Mesothelial cell of epicardium (in vitro differentiated cells): ENCODE data around the gene USP13. TPM values are rescaled to one million over a fixed set of nuclear protein-coding genes. Genes with fewer than 3 reads are reported as not detected.

ENCODE experiments used
- DNase-seq, 2 experiments: peaks; one replicate each; pipeline ENCODE4 v3.0.0; 2021; ENCODE audit warnings: low spot score in 2 of 2; ENCODE audit not compliant: unreplicated experiment in 2 of 2
- H3K27ac Mint-ChIP-seq: 2 replicates; pipeline ENCODE4 v1.8.0; 2021; ENCODE audit warnings: mixed read lengths
- H3K27me3 Mint-ChIP-seq: 2 replicates; pipeline ENCODE4 v1.8.0; 2021; ENCODE audit warnings: low read depth, mixed read lengths
- H3K36me3 Mint-ChIP-seq: 2 replicates; pipeline ENCODE4 v1.8.0; 2021; ENCODE audit warnings: mixed read lengths
- H3K4me1 Mint-ChIP-seq: 2 replicates; pipeline ENCODE4 v1.8.0; 2021; ENCODE audit warnings: mixed read lengths
- H3K4me3 Mint-ChIP-seq: 2 replicates; pipeline ENCODE4 v1.8.0; 2021; ENCODE audit warnings: mild to moderate bottlenecking, moderate library complexity, mixed read lengths
- H3K9me3 Mint-ChIP-seq: 2 replicates; pipeline ENCODE4 v1.8.0; 2021; ENCODE audit warnings: mixed read lengths
- total RNA-seq: library from RNA; stranded (reverse); gene quantifications from 3 replicates; pipeline ENCODE4 v1.2.1, GENCODE V29; 2021
- TF ChIP-seq, protein P1 (sequence below): fragments of 200-600 bp; sonication (generic); IDR thresholded peaks from one replicate; pipeline ENCODE4 v1.5.0; 2021; ENCODE audit warnings: antibody characterized with exemption; ENCODE audit not compliant: unreplicated experiment

Gene USP13
- total RNA-seq, 1 donor from 2014 or later, result 11.3 TPM

DNA sequence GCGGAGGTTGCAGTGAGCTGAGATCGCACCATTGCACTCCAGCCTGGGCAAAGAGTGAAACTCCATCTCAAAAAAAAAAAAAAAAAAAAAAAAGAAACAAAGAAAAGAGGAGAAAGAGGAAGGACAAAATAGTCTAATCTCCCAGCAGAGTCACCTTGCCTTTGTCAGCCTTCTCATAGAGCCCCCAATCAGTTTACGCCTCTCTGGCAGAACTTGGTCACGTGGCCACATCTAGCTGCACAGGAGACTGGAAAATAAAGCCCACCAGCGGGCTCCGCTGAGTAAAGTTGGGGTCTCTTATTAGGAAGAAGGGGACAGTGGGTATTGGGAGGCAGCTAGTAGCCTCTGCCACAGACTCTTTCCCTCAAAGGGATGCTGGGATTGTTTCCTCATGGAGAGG is 41.9 kb downstream of the USP13 start:
- TF ChIP-seq, protein P1, sequence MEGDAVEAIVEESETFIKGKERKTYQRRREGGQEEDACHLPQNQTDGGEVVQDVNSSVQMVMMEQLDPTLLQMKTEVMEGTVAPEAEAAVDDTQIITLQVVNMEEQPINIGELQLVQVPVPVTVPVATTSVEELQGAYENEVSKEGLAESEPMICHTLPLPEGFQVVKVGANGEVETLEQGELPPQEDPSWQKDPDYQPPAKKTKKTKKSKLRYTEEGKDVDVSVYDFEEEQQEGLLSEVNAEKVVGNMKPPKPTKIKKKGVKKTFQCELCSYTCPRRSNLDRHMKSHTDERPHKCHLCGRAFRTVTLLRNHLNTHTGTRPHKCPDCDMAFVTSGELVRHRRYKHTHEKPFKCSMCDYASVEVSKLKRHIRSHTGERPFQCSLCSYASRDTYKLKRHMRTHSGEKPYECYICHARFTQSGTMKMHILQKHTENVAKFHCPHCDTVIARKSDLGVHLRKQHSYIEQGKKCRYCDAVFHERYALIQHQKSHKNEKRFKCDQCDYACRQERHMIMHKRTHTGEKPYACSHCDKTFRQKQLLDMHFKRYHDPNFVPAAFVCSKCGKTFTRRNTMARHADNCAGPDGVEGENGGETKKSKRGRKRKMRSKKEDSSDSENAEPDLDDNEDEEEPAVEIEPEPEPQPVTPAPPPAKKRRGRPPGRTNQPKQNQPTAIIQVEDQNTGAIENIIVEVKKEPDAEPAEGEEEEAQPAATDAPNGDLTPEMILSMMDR, result no peak
- Mint-ChIP-seq H3K27me3 (no peaks in the 10 kb centered on the region), H3K36me3 (peaks cover 9% of the 10 kb centered on the region)

DNA sequence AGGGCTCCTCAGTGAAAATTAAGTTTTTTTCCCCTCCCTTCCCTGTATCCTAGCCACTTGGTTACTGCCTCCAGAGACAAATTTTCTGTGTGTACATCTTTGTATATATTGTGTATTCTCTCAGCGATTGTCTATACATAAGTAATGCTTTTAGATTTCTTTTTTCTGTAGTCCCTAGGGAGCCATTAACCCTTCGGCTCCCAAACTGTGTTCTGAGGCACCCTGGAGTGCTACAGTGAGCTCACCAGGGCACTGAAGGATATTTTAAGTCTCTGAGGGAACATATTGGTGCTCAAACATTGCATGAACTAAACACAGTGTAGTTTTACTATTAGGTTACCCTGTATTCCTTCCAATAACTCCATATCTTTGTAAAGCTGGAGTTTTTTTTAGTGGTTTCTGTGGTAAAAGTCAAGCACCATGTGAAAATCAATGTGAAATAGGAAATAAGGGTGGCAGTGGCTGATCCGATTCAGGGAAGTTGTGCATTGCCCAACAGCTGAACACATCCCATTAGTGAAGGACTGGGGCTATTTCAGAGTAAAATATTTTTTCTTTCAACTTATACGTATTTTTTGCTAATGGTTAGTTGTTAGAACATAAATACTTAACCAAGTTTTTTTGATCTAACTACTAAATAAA is 43.0 kb downstream of the USP13 start:
- no peak for DNase-seq
- peaks cover 6% of the 10 kb centered on the region for H3K36me3 Mint-ChIP-seq
- no peaks in the 10 kb centered on the region for H3K27me3 Mint-ChIP-seq
- peaks cover 3% of the 10 kb centered on the region for H3K9me3 Mint-ChIP-seq
- TF ChIP-seq, protein P1, result no peak
- no peak overlapping the region for H3K27ac Mint-ChIP-seq
- no peaks in the 10 kb centered on the region for H3K4me1 Mint-ChIP-seq
- H3K4me3 Mint-ChIP-seq, result no peak overlapping the region

More for the DNA sequence above, 41.9 kb downstream of the USP13 start:
- no peak for DNase-seq
- Mint-ChIP-seq H3K27ac (no peak overlapping the region), H3K4me1 (no peaks in the 10 kb centered on the region), H3K4me3 (no peak overlapping the region), H3K9me3 (peaks cover 3% of the 10 kb centered on the region)

DNA sequence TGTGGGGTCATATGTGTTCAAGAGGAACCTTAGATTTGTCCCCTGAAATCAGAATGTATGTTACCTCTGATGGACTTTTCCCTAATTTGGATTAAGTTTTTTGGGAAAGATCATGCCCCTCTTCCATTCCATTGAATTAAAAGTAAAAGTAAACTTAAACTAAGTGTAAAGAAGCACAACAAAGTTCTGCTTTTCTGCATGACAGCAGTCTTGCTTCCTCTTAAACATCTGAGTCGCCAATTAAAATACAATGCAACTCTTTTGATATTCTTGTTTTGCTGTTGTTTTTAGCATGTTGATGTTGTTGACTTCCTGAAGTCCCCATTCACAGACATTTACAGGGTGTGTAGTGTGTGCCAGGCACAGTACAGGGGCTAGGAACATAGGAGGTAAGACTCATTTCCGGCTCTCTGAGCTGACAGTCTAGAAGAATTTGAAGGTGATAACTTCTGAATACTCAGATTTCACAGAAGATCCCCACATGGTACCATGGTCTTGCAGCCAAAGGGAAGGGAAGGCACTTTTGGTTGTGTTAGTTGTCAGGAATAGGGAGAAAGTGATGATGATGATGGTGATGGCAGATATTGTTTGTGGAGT is 45.0 kb downstream of the USP13 start:
- no peak for DNase-seq
- Mint-ChIP-seq H3K4me3 (no peak overlapping the region), H3K36me3 (peaks cover 3% of the 10 kb centered on the region), H3K27ac (no peak overlapping the region), H3K4me1 (no peaks in the 10 kb centered on the region), H3K27me3 (no peaks in the 10 kb centered on the region), H3K9me3 (no peaks in the 10 kb centered on the region)
- TF ChIP-seq, protein P1, result no peak

DNA sequence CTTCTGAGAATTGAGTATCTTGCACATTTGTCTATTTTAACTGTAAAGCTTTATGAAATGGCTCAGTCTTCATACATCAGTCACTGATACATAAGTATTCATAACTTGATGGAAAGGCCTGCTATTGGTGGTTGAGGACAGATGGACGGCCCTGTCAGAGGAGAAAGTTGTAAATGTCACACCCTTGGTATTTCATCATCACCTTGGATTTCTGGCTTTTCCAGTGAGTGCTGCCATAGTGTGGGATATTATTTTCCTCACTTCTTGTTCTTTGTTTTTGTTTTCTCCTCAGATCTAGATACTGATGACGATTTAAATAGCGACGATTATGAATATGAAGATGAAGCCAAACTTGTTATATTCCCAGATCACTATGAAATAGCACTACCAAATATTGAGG is 47.9 kb downstream of the USP13 start:
- no peak overlapping the region for H3K27ac Mint-ChIP-seq

DNA sequence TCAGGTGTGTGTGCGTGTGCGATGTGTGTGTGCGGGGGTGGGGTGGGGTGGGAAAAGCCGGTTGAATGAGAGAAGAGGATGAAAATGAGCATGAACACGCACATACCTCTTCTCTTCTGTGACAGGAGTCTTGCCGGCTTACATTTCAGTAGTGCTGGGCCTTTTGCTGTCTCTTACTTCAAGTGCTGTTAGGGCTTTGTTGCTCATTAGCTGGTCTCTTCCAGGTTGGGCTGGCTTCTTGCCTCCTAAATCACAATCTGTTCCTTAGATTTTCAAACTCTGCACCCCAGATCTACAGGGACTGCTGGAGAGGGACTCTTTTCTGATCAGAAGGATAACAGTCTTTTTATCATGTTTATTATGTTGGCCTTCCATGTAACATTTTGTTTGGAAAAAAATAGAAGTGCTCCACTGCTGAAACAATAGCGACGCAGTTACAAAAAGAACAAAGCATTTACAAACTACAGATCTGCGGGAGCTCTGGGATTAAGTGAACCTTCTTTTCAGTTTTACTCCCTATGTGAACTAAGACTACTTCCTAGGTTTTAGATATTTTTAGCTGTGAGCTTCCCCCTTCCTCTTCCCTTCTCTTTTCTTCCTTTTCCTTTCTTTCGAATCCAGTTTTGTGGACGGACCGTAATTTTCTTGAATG is 48.5 kb downstream of the USP13 start:
- TF ChIP-seq, protein P1, result no peak
- Mint-ChIP-seq H3K4me1 (no peaks in the 10 kb centered on the region), H3K27ac (no peak overlapping the region), H3K27me3 (no peaks in the 10 kb centered on the region), H3K9me3 (no peaks in the 10 kb centered on the region), H3K36me3 (peaks cover 3% of the 10 kb centered on the region), H3K4me3 (no peak overlapping the region)
- DNase-seq, result no peak

More for the DNA sequence above, 47.9 kb downstream of the USP13 start:
- TF ChIP-seq, protein P1, result no peak
- Mint-ChIP-seq H3K36me3 (peaks cover 3% of the 10 kb centered on the region), H3K9me3 (no peaks in the 10 kb centered on the region), H3K4me1 (no peaks in the 10 kb centered on the region), H3K4me3 (no peak overlapping the region), H3K27me3 (no peaks in the 10 kb centered on the region)
- DNase-seq, result no peak
